Endodermal cell (in vitro differentiated cells): Measurements from ENCODE around the gene LLCFC1. TPM values are rescaled to one million over a fixed set of nuclear protein-coding genes. Genes with fewer than 3 reads are reported as not detected.

Experiments
- DNase-seq: peaks from one replicate; pipeline ENCODE4 v3.0.0-alpha.2; 2017
- H3K27ac ChIP-seq: 2 replicates; pipeline ENCODE4 v1.5.1; 2013; ENCODE audit warnings: mild to moderate bottlenecking, low read depth, low read length, moderate library complexity
- H3K27me3 ChIP-seq: 2 replicates; pipeline ENCODE4 v1.6.1; 2013; ENCODE audit warnings: mild to moderate bottlenecking, low read length, moderate library complexity; ENCODE audit not compliant: insufficient read depth, control insufficient read depth, poor library complexity, severe bottlenecking
- H3K36me3 ChIP-seq: 2 replicates; pipeline ENCODE4 v1.7.0; 2013; ENCODE audit warnings: mild to moderate bottlenecking, low read length, moderate library complexity; ENCODE audit not compliant: control insufficient read depth, insufficient read depth
- H3K4me1 ChIP-seq: one replicate; pipeline ENCODE4 v1.7.0; 2013; ENCODE audit warnings: low read length; ENCODE audit not compliant: control insufficient read depth, insufficient read depth
- H3K4me3 ChIP-seq: 2 replicates; pipeline ENCODE4 v1.5.1; 2013; ENCODE audit warnings: mild to moderate bottlenecking, low read length, moderate library complexity
- H3K9ac ChIP-seq: 2 replicates; pipeline ENCODE4 v1.6.1; 2013; ENCODE audit warnings: mild to moderate bottlenecking, low read length, moderate library complexity; ENCODE audit not compliant: poor library complexity, severe bottlenecking; ENCODE audit errors: extremely low read depth
- H3K9me3 ChIP-seq: 2 replicates; pipeline ENCODE4 v1.6.1; 2013; ENCODE audit warnings: mild to moderate bottlenecking, low read length, moderate library complexity; ENCODE audit not compliant: control insufficient read depth
- H3K27ac Mint-ChIP-seq: 2 replicates; pipeline ENCODE4 v1.8.0; 2020; ENCODE audit warnings: mixed read lengths
- H3K27me3 Mint-ChIP-seq: 2 replicates; pipeline ENCODE4 v1.8.0; 2021; ENCODE audit warnings: mild to moderate bottlenecking, mixed read lengths; ENCODE audit not compliant: insufficient read depth
- H3K36me3 Mint-ChIP-seq: 2 replicates; pipeline ENCODE4 v1.8.0; 2020; ENCODE audit warnings: low read depth, mixed read lengths
- H3K4me1 Mint-ChIP-seq: 2 replicates; pipeline ENCODE4 v1.8.0; 2020; ENCODE audit warnings: mixed read lengths
- H3K4me3 Mint-ChIP-seq: 2 replicates; pipeline ENCODE4 v1.8.0; 2020; ENCODE audit warnings: mild to moderate bottlenecking, moderate library complexity, mixed read lengths
- H3K9me3 Mint-ChIP-seq: 2 replicates; pipeline ENCODE4 v1.8.0; 2020; ENCODE audit warnings: mild to moderate bottlenecking, mixed read lengths
- CTCF ChIP-seq: fragments of 200-600 bp; sonication (generic); conservative IDR thresholded peaks from 2 replicates; pipeline ENCODE4 v1.5.0; 2021; ENCODE audit warnings: antibody characterized with exemption, mild to moderate bottlenecking
- whole genome bisulfite sequencing, 2 experiments: methylation state at CpG; one replicate each; pipeline versions ENCODE4 v1.1.5 to v1.1.7; 2013; ENCODE audit warnings: missing lambda C conversion rate in 2 of 2, mixed read lengths in 1 of 2; ENCODE audit not compliant: insufficient coverage in 1 of 2, insufficient read length in 1 of 2; 5-methylcytosine and 5-hydroxymethylcytosine counted together
- total RNA-seq, 2 donors: library from RNA; stranded (reverse); fragmentation: NEBNext Ultra II Directional in 1 of 2; extraction: Animal tissue kit (Norgen Biotek cat#: 25700) in 1 of 2; gene quantifications; 2 replicates in 1 of 2; 3 replicates in 1 of 2; pipeline ENCODE4 v1.2.1, GENCODE V29; 2021

Gene LLCFC1
- total RNA-seq, 2 donors from 2014 or later = not detected

DNA sequence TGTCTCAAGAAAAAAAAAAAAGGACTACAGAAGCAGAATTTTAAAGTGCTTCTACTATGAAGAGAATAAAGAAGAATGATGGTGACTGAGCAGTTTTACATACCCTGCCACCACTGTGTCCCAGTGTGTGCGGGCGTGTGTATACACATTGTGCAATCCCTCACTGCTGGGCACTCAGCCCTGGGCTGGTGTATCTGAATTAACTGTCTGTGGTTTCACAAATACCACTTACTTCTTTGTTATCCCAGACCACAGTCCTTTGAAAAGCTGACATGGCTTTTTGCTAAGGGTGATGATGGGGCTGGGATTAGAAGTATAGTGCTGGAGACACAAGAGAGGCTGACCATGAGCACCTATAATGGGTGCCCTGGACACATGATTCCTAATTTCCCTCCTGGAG, 32.6 kb upstream of the LLCFC1 start:
- Histone ChIP-seq H3K9me3 (peaks cover 52% of the 10 kb centered on the region), H3K9ac (no peak overlapping the region), H3K27me3 (no peaks in the 10 kb centered on the region), H3K36me3 (no peaks in the 10 kb centered on the region), H3K4me3 (no peak overlapping the region), H3K27ac (no peak overlapping the region), H3K4me1 (no peaks in the 10 kb centered on the region)
- WGBS, 2 experiments = 92 to 96% methylated on average over 2 of the region's 2 CpGs
- Mint-ChIP-seq H3K36me3 (no peaks in the 10 kb centered on the region), H3K4me1 (peaks cover 9% of the 10 kb centered on the region), H3K9me3 (peaks cover 46% of the 10 kb centered on the region), H3K4me3 (no peak overlapping the region), H3K27ac (no peak overlapping the region), H3K27me3 (peaks cover 15% of the 10 kb centered on the region)
- no peak for TF ChIP-seq CTCF
- DNase-seq = peak; percentile 6

DNA sequence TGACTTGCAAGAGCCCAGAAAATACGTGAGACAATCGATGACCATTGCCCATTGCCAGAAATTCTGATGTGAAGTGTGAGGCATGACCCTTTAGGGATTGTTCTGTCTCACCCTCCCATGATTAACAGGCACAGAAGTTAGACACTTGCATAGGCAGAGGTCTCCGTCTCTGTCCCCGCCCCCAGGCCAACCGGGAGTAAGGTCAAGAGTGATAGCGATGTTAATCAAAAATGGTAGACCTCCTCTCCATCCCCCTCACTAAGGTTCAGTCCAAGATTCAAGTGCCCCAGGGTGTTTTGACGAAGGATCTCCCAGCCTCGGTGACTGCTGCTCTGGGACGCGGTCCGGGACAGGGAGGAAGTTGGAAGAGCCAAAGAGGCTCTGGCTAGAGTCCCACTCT, 31.0 kb upstream of the LLCFC1 start:
- WGBS, 2 experiments = 95 to 98% methylated on average over 10 to 11 of the region's 11 CpGs
- Mint-ChIP-seq H3K36me3 (no peaks in the 10 kb centered on the region), H3K27me3 (peaks cover 12% of the 10 kb centered on the region), H3K4me1 (peaks cover 2% of the 10 kb centered on the region), H3K27ac (no peak overlapping the region), H3K4me3 (no peak overlapping the region), H3K9me3 (peaks cover 34% of the 10 kb centered on the region)
- TF ChIP-seq CTCF = no peak
- Histone ChIP-seq H3K9me3 (peaks cover 41% of the 10 kb centered on the region), H3K4me1 (no peaks in the 10 kb centered on the region), H3K27me3 (no peaks in the 10 kb centered on the region), H3K9ac (no peak overlapping the region), H3K4me3 (no peak overlapping the region), H3K36me3 (no peaks in the 10 kb centered on the region), H3K27ac (no peak overlapping the region)
- DNase-seq = peak; percentile 19

GRCh38 chr7:142908921-142909890, 30.1 kb upstream of the LLCFC1 start:
- Histone ChIP-seq H3K4me1 (no peaks in the 10 kb centered on the region), H3K27ac (no peak overlapping the region), H3K9me3 (peaks cover 32% of the 10 kb centered on the region), H3K4me3 (no peak overlapping the region), H3K36me3 (no peaks in the 10 kb centered on the region), H3K27me3 (no peaks in the 10 kb centered on the region), H3K9ac (no peak overlapping the region)
- Mint-ChIP-seq H3K27me3 (peaks cover 18% of the 10 kb centered on the region), H3K4me1 (peaks cover 2% of the 10 kb centered on the region), H3K27ac (no peak overlapping the region), H3K9me3 (peaks cover 27% of the 10 kb centered on the region), H3K36me3 (no peaks in the 10 kb centered on the region), H3K4me3 (no peak overlapping the region)
- 88 to 91% methylated on average over 18 to 21 of the region's 21 CpGs for WGBS, 2 experiments
- TF ChIP-seq CTCF = peak; percentile 77
- peak; percentile 59 for DNase-seq
